NCI-H446 treated with DMSO at 0.1 percent for 48 hours (cell line): ENCODE measurements around the gene CADM2.
"Not testable (repeated sequence)": the region's sequence is repeated elsewhere in the genome, so short reads cannot be mapped to it uniquely, and the experiment has no call there.

Source experiments
- DNase-seq: peaks from one replicate; lab custom pipeline; 2025; lab: John Stamatoyannopoulos, UW

Gene CADM2

DNA sequence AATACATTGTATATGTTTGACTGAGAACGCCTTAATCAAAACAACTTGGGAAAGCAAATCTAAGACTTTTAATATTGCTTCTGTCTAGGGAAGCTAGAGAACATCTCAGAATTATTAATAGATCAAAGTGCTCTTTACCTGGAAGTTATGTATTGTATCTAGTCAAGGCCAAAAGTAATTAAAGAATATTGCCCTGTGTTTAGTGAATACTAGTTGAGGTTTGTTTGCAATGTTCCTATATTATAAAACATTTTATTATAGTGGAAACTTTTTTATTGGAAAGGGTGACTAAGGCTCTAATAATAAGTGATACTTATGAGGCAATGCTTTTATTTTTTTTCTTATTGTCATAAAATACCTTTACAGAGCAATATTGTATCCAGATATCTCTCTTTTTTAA lies 118.2 kb downstream of the CADM2 start:
- no peak for DNase-seq

DNA sequence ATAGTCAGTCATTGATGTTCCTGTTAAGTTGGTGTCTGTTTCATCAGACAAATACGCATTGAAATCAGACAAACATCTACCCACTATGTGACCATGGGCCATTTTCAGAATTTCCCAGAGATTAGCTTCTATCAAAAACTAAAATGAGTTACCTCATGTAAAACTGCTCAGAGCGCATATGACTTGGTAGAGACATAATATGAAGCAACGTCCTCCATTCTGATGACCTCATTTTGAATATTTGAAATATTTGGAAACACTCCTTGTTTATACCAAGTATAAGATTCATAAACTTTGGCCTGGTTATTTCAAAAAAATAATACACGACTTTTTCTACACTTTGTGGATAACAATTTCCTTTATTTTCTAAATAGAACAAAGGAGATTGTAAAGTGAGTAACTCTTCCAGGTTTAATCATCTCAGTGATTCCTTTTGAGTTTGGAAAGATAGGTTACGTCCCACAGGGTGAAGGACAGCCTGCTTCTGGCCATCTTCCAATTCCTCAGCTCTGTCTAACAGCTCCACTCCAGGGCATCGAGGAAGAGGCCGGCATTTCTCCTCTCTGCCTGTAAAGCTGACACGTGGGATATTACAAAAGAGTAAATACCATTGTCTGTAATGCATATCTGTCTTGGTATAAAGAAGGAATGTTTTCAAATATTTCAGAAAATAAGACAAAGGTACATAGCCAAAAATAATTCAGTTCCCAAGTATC lies 122.6 kb downstream of the CADM2 start:
- DNase-seq = no peak

DNA sequence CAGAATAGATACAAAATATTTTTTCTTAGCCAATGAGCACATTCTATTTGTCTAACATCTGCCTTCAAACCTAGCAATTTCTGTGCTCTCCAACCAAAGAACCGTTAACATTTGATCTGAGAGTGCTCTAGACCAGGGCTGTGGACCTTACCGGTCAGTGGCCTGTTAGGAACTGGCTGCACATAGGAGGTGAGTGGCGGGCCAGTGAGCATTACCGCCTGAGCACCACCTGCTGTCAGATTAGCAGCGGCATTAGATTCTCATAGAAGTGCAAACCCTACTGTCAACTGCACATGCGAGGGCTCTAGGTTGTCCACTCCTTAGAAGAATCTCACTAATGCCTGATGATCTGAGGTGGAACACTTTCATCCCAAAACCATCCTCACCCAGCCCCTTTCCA lies 131.7 kb downstream of the CADM2 start:
- DNase-seq = no peak

DNA sequence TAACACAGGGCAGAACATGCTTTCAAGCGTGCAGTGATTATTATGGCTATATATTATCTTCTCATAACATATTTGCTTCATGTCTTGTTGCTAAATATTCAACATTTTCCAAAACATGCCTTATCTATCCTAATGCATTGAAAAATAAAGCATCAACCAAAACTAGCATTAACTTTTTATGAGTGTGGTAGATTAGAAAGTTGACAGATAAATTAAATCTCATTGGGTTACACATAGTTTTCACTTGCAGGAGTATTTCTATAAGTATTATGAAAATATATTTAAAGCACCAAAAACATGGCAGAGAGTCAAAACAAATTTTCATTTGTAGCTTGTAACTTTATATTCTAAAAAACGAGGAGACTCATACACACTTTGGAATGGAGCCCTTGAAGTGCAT lies 141.5 kb downstream of the CADM2 start:
- no peak for DNase-seq

DNA sequence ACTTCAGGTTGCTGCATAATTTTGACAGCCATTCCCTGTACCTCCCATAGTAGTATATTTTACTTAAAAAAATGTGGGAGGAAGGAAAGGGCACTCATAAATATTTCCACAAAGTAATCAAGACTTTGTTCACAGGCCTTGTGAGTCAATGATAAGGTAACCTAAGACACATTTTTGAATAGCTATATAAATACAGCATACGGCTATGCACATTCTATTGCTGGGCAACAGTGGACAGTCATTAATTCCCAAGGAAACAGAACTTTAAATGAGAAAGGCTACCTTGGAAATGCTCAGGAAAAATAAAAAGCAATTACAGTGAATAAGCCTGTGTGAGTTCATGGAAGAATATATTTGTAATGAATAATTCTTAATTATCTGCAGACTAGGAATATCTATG lies 144.0 kb downstream of the CADM2 start:
- DNase-seq = no peak

DNA sequence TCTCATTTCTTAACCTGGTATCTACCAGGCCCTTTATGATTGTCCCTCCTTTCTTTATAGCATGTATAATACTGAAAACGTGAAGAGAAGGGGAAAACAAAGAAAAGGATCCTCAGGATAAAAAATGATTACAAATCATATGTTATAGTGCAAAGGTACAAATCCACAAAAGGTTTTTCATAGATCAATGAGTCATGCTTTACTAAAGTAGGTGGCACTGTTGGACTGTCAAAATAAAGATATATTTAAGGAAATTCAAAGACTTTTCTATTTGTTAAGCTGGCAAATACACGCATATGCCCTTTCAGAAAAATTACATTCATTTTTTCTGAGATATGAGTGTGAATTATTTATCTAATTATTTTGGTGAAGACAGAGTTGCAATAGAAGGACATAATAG lies 151.6 kb downstream of the CADM2 start:
- no peak for DNase-seq

DNA sequence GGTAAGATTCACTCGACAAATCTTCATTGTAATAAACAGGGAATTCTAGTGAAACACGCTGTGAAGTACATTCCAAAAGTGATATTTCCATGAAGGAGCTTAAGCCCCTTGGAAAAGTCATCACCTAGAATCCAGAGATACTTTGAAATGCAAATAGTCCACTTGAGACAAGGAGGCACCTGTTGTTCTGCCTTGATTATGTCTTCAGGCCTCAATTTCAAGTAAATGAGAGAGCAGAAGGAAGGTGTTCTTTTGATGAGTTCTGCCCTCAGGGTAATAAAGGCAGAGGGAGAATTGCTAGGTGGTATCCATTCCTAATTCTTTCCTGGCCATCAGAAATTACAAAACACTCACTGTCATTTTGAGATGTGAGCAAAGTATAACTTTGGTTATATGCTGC lies 162.1 kb downstream of the CADM2 start:
- no peak for DNase-seq

DNA sequence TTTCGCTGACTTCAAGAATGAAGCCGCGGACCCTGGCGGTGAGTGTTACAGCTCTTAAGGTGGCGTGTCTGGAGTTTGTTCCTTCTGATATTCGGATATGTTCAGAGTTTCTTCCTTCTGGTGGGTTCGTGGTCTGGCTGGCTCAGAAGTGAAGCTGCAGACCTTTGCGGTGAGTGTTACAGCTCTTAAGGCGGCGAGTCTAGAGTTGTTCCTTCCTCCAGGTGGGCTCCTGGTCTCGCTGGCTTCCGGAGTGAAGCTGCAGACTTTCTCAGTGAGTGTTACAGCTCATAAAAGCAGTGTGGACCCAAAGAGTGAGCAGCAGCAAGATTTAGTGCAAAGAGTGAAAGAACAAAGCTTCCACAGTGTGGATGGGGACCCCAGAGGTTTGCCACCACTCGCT lies 174.1 kb downstream of the CADM2 start:
- not testable (repeated sequence) for DNase-seq

DNA sequence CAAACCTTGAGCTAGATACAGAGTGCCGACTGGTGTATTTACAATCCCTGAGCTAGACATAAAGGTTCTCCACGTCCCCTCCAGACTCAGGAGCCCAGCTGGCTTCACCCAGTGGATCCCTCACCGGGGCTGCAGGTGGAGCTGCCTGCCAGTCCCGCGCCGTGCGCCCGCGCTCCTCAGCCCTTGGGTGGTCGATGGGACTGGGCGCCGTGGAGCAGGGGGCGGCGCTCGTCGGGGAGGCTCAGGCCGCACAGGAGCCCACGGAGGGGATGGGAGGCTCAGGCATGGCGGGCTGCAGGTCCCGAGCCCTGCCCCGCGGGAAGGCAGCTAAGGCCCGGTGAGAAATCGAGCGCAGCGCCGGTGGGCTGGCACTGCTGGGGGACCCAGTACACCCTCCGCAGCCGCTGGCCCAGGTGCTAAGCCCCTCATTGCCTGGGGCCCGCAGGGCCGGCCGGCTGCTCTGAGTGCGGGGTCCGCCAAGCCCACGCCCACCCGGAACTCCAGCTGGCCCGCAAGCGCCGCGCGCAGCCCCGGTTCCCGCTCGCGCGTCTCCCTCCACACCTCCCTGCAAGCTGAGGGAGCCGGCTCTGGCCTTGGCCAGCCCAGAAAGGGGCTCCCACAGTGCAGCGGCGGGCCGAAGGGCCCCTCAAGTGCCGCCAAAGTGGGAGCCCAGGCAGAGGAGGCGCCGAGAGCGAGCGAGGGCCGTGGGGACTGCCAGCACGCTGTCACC lies 175.1 kb downstream of the CADM2 start:
- DNase-seq = not testable (repeated sequence)

DNA sequence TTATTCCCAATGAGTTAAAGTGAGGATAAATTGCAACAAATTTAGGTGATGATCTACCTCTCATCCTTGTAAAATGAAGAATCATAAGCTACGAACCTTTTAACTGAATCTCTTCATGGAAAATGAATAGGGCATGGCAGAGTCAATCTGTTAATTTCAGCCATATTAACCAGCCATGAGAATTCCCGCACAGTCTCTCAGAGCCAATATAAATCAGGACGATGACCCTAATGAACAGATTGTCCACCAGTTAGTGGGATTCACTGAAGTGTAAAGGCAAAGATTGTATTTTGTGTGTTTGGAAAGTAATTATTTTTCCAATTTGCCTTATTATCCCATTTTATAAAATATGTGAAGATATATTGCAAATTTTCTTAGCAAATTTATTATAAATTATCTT lies 183.8 kb downstream of the CADM2 start:
- DNase-seq = no peak

DNA sequence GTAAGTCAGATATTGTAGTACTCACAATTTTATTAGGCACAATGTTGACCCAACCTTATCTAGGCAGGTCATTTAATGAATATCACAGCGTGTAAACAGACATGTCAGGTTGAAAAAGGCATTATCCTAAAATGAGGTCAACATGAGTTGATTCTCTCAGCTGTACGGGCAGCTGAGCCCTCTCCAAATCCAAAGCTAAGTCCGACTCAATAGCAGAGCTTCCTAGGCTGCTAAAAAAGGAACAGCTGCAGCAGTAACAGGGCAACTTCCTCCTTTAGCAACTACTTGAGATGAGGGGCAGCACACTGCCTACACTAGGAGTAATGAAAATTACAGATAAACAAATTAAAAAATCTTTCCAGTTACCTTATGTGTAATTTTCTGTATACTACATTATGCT lies 189.2 kb downstream of the CADM2 start:
- DNase-seq = no peak

DNA sequence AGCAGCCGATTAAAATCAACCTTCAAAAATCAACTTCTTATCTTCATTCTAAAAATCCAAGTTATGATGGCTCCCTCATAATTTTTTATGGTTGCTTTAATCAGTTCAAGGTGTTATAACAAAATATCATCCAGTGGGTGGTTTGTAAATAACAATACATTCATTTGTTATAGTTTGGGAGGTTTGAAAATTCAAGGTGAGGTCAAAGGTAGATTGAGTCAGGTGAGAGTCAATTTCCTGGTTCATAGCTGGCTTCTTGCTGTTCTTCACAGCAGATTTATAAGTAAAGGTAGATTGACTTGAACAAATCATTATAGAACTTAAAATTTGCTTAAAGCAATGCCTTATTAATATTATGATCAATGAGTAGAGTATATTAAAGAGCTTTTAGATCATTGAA lies 192.8 kb downstream of the CADM2 start:
- DNase-seq = no peak

DNA sequence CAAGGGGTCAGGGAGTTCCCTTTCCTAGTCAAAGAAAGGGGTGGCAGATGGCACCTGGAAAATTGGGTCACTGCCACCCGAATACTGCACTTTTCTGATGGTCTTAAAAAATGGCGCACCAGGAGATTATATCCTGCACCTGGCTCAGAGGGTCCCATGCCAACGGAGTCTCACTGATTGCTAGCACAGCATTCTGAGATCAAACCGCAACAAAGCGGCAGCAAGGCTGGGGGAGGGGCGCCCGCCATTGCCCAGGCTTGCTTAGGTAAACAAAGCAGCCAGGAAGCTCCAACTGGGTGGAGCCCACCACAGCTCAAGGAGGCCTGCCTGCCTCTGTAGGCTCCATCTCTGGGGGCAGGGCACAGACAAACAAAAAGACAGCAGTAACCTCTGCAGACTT lies 194.5 kb downstream of the CADM2 start:
- DNase-seq = not testable (repeated sequence)

DNA sequence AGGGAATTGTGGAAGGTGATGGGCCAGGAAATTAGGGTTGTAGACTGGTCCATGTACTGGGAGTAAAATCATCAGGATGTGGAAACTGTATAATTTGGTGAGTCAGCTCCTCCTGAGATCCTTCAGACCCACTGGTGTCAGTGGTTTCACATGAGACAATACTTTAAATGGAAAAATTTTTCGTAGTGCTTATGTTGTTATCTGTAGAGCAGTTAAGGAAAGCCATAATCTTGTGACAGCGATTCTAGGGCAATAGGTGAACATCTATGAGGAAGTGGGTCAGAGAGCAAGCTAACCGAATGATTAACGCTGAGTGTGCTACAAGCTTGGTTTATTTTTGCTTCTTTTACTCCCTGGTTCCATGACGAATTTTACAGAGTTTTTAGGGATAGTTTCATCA lies 200.6 kb downstream of the CADM2 start:
- DNase-seq = no peak

DNA sequence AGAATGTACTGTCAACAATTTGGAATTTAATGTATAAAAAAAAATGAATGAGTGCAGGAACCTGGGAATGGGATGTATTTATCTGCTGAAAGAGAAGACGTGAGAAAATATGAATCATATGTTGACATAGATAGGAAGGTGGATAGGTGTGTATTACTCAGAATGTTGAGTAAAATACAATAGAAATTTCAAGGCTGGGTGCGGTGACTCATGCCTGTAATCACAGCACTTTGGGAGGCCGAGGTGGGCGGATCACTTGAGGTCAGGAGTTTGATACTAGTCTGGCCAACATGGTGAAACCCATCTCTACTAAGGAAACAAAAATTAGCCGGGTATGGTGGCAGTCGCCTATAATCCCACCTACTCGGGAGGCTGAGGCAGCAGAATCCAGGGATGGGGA lies 202.8 kb downstream of the CADM2 start:
- DNase-seq = no peak

DNA sequence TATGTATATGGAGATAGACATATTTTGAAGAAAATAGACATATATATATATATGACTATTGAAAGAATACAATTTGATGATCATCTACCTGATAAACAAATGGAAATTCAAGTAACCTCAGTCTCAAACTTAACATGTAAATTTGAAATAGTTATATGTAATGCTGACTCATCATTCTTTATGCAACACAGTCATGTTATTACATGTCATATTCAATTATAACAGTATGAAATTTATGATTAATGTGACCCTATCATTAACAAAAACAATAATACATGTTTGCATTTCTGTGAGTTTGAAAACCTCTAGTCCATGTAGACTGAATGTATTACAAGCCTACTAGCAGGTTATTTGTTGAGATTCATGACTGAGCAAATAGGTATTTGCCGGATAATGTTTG lies 204.1 kb downstream of the CADM2 start:
- DNase-seq = no peak

DNA sequence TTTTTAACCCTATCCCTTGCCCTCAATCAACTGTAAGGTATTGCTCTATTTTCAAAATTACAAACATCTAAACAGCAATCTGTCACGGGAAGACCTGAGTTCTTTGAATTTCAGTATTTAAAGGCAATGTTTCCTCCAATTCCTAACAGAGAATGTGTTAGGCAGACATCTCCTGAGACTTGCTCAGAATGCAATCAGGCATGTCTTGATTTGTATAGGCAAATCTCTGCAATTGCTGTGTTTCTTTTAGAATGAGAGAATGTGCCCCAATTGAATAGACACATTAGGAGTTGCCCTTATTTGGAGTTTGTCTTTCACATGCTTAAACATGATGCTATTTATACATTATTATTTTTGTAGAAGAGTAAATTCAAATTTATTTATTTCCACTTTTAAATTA lies 205.6 kb downstream of the CADM2 start:
- no peak for DNase-seq

DNA sequence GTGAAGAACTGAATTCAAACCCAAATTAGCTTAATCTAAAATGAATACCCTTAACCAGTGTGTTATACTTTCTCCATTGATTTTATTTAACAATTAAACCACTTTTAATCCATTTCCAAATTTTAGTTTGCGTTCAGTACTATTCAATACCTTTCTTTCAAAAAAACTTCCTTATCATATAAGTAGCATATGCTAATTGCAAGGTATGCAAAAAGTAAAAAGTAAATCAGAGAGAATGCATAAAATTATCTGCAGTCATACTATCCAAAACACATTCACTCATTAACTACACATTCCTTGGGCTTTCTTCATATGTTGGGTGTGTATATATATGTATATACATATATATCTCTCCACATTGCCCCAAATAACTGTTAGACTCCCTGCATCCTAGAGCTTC lies 208.8 kb downstream of the CADM2 start:
- no peak for DNase-seq

DNA sequence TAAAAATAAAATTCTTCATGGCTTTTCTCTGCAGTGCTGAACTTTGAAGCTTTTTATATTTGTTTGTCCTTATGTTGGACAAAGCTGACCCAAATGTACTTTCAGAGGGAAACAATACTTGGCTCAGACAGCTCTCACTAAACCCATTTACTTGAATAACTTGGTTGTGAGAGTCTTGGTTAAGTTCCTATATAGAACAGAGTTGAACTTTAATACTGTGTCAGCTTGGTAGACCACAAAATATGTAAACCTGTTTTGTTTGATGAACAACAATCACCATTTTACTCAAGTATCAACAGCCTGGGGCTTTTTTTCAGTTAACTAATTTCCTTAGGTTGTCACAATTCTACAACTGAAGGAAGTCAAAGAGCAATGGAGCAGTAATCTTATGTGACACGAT lies 211.9 kb downstream of the CADM2 start:
- no peak for DNase-seq

DNA sequence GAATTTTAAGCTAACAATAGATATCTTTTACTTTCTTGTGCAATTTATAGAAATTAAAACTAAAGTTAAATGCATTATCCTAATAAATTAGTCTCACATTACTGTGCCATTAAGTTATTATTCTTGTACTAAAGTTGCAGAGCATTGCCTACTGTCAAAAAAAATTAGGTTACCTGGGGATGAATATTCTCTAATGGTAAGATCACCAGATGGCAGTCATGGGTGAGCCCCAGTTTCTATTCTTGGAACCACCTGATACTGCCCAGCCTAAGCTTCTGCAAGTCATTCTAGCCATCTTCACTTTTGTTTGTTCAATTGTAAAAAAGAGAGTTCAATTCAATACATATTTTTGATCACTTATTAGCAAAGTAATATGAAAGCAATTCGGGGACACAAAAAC lies 213.2 kb downstream of the CADM2 start:
- DNase-seq = no peak

DNA sequence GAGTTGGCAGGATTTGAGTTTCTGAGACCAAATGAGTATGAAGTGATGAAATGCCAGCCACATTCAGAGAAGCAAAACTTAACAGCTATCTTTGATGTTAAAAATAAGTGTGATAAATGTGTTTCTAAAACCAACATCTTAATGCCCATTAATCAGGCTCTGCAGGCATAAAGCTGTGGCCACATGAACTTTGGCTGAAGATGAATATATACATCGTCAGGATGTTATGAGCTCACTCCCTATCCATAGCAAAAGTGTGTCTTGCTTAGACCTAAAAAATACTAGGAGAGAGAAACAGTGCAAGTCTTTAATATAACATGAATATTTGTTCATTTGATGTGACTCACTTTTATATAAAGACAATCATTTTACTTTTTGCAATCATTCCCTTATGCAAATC lies 218.0 kb downstream of the CADM2 start:
- DNase-seq = no peak

DNA sequence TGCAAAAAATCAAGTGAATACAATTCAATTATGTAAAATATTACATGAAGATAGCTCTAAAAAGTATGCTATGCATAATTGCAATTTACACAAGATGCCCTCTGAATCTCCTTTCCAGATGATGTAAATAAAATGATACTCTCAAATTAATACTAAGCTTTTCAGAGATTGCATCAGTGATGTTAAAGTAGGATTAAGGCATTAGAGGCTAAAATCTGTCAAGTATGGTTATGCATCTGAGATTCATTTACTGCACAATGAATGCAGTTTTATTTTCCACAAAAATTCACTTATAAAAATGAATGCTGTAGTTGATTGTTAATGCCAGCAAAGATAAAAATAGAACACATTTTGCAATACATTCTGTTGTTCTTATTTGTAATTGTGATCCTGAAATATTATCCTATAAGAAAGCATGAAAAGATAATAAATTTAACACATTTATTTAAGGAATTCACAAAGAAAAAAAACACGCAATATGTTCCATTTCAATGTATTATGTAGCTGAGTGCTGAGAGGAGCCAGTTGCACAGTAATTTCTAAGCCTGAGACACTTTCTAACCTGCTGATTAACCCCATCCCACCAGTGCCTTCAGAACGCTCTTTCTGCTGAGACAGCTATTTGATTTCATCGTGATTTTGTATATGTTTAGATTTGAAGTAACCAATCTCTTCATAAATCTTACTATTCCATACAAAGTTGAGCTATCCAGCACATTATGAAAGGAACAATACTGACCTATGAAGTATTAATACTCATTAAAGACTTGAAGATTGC lies 224.4 kb downstream of the CADM2 start:
- no peak for DNase-seq

DNA sequence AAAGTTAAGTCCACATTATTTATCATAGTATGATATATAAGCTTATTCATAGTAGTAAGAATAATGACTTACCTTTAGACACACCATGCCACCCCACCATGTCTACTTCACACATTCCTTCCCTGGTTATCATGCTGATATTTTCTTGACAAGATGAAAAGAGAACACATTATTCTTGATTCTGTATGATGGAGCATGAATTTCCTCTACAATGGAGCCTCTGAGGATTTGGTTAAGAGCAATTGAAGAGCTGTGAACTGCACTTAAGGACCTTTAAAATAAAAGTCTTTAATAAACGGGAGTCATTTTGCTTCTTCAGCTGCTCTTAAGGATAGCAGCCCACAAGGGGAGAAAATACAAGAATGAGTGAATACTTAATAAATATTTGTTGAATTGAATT lies 226.7 kb downstream of the CADM2 start:
- DNase-seq = no peak
